Activated CD4-positive, alpha-beta T cell treated with anti-CD3 and anti-CD28 coated beads, Interleukin-2, amount 50 U/mL, for 4 hours (primary cell): ENCODE measurements around the gene CEP95.
"Not testable (repeated sequence)": the region's sequence is repeated elsewhere in the genome, so short reads cannot be mapped to it uniquely, and the experiment has no call there.

Experiments used
- DNase-seq, 2 experiments: peaks; one replicate each; pipeline ENCODE4 v3.0.0-alpha.2; 2020

The CEP95 gene

DNA sequence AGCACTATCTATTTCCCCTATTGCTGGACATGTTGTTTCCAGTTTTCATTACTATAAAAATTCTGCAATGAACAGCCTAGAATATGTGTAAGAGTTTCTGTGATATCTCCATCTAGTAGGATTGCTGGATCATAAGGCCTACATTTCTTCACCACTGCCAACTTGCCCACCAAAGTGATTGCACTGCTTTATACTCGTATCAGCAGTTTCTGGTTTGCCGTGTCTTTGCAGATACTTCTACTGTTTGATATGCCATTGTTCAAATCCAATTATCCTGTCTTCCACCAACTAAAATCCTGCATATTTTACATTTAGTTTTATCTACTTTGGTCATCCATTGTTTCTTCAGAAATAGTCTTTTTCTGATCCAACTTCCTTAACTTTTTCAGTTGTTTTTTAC, 21.1 kb downstream of the CEP95 start:
- DNase-seq, result no peak

DNA sequence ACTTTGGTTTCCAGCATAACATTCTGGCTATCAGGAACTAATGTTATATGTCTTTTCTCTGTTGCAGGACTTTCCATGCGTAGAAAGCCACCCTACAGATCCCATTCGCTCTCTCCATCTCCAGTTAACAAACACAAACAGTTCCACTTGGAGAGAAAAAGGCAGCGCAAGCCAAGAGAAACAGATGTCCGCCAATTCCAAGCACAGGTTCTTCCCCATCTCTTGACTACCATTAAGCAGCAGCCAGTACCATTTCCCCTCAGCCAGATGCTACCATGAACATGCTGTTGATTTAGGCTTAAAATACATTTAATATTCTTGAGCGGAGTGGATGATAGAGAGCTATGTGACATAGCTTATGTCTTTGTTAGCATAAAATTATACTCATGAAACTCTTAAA, 22.4 kb downstream of the CEP95 start:
- DNase-seq, result no peak

DNA sequence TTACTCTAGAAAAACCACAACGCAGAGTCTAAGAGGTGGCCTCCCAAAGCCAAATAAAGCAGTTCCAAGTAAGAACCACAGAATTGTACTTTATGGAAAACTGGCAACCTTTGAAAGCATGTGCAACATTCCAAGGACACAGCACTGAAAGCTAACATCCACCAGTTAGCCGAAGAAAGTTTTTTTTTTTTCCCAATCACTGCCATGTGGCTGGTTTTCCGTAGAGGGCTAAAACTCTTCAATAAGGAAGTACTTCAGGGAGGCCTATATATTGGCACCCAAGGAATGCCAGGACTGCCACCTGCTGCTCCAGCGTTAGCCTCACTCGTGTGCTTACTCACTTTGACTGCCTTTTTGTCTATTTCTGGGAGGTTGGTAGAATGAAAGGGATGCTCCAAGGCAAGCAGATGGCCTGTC, 25.2 kb downstream of the CEP95 start:
- DNase-seq, result no peak

DNA sequence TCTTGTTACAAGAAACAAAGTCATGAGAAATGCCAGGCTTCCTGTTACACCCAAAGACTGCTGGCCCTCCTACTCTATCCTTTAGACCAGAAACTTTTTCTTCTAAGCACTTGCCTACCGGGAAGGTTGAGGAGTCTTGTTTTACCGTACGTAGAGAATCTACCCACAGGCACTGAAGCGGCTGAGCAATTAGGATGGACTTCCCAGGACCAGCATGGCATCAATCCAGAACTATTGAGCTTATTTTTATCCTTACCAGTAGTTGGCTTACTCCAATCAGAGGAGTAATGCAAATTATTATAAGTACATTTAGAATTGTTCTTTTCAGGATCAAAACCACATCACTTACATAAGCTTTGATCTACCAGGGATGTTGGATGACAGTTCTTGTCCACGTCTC, 25.6 kb downstream of the CEP95 start:
- DNase-seq, result no peak

DNA sequence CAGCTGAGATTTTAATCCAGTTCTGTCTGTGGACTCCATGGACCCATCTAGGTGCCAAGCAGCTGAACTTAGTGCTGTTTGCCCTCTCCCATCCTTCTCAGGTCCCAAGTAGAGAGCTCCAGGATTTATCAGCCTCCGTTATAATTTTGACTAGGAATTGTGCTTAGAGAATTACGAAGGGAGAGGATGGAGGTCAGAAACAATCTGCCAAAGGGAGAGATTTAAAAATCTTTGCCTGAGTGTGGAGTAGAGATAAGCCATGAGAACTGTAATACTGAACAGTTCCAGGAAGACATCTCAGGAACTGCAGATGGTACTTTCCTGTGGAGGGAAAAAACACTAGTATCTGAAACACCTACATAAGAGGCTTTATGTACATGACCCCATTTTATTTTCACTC, 27.0 kb downstream of the CEP95 start:
- DNase-seq, result no peak

DNA sequence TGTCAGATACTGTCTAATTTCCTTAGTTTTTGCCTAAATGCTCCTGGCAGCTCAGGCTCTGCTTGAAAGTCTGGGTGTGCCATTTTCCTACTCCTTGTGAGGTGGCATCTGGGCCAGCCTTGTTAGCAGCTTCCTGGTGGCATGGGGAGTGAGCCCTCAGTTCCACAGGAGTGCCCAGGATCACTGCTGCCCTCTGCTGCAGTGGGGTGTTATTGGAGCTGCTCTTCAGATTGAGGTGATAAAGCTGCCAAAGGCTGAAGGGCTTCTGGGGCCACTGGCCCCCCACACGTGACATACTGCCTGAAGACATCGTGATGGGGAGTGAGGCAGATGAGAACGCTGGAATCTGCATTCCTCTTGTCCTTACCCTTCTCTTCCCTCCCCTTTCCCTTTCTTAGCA, 27.4 kb downstream of the CEP95 start:
- no peak for DNase-seq

DNA sequence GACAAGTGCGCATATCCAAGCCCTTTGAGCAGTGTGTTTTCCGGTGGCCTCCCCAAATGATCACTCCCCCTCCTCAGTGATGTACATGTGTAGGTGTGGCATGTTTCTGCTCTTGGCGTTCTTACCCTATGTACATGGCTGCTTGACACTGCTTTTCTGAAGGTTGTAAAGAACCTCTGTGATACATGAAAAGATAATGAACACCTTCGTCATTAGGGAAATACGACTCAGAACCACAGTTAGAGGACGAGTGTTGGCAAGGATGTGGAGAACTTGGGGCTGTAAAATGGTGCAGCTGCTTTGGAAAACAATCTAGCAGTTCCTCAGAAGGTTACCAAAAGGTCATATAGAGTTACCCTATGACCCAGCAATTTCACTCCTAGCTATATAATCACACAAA, 28.6 kb downstream of the CEP95 start:
- no peak for DNase-seq

DNA sequence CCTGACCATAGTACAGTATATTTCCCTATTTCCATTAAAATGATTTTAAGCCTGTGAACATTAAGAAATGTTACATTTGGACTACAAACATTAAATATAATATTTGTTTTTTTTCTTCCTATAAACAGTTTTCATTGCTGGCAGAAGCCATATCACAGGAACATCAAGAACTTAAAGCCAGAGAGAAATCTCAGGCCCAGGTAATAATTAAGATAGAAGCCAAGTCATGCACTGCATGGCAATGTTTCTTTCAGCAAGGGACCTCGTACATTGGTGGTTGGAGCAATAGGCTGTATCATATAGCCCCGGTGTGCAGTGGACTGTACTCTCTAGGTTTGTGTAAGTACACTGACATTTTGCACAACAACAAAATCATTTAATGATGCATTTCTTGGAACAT, 30.1 kb downstream of the CEP95 start:
- DNase-seq, result no peak

DNA sequence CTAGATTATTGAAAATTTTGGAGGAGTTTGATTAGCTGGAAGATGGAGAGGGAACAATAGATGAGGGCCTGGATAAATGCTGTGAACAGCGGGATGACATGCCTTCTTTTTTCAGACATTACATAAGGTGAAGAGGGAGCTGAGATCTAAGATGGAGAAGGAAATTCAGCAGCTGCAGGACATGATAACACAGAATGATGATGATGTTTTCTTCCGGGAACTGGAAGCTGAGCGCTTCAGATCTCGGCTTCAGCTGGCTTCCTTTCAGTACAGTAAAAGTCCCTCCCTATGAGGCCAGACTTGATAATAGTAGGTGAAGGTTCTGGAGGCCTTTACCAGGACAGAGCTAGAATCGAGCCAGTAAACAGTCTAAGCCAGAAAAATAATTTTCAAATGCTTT, 30.7 kb downstream of the CEP95 start:
- DNase-seq, result no peak

DNA sequence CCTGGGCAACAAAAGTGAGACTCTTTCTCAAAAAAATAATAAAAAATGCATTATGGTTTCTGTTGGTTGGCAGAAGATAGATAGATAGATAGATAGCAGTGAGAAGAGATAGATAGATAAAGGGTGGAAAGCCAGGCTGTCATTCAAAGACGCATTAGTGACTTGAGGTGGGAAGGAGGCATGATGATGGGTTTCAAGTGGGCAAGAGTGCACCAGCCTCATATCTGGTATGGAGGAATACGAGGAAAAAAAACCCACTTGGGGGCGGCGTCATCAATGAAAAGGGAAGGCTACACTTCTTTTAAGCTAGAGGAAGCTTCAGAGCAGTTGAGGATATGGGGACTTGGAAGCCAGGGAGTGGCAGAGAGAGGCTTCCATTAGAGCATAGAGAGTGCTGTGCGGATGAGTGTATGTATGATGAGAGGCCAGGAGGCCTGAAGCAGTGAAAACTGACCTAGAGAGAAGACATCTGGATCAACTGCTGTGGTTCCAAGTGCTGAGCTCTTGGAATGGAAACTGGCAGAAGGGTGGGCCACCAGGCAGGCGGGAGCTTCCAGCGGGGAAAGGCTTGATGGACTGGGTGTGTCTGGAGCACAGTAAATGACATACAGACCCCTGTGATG, 31.8 kb downstream of the CEP95 start:
- no peak for DNase-seq

DNA sequence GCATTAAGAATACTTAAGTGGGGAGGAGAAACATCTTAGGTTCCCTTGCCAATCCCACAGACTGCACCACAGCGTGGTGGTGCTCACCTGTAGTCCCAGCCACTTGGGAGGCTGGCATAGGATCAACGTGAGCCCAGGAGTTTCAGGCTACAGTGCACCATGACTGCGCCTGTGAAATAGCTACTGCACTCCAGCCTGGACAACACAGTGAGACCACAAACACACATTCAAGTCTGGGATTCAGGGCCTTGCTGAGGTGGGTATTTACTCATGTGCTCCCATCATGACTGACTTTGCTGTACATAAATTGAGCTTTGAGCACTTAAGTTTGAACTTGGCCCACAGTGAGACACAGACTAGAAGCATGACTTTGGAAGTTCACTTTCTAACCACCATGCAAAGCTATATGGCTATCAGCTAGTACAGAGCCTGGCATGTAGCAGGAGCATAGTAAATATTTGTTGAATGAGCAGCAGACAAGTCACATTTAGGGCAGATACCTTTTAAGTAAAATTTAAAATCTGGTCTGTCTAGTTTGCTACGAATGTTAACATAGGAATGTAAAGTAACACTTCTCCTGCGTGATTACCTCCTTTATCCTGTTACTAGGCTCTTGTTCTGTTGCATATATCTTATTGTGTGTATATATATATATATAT, 33.5 kb downstream of the CEP95 start:
- DNase-seq, result no peak

DNA sequence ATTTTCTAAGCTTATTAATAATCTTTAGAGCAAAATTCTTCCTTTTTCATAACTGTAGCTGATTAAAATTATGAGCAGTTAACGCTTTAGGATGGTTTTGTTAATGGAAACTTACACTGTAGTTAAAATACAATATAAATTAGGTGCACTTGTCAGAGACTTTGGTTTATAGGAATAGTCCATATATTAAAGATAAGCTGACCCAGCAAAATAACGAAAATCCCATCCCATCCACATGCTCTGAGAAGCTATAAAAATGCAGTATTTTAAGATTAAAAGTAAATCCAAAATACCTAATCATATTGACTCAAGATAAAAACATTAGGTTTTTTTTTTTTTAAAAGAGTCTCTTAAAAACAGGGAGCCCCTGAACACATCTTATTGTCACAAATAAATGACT, 38.0 kb downstream of the CEP95 start:
- no peak for DNase-seq

DNA sequence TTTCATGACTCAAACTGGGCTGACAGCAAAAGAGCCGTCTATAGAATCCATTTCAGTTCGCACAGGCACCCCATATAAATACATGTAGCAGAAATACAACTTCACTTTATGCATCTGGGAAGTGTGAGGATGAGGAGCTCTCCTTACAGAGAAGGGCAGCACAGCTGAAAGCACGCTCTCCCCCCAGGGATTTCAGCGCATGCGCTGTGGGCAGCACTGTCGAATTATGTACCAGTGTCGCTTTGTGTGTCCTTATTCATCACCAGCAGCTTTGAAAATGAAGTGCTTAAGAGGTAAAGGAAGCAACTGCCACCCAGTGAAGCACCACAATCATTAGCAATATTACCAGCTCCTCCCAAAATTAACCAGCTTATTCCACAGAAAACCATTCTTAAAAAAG, 39.9 kb downstream of the CEP95 start:
- no peak for DNase-seq

DNA sequence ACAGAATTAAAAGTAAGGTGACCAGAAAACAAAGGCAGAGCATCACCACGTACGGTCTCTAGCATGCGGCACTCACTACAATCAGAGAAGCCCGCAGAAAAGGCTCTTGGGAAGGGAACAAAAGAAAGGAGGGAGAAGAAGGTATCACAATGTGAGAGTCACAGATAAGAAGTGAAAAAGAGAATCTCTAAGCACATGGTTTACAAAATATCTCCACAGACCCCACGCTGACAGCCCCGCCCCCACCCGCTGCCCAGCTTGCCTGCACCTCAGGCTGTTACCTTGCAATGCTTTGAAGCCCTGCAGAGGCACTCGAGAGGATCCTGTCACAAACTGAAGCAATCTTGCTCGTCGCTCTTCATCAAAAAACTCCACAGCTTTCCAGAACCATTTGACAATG, 40.5 kb downstream of the CEP95 start:
- DNase-seq, result no peak

DNA sequence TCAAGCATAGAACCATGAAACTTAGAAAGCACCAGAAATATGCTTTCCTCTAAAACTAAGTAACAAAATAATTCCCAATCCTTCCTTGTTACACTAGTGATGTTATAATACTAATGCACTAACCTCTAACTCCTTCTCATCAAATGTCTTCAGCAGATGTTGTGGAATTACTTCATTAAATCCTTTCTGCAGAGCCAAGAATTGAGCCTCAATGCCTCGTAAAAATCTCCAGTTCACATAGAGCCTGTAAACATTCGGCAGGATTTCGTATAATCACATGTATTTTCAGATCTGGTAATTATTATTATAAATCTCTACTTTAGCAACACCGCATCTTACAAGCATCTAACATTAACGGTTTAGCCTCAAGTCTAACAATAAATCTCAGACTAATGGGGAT, 44.7 kb downstream of the CEP95 start:
- no peak for DNase-seq

DNA sequence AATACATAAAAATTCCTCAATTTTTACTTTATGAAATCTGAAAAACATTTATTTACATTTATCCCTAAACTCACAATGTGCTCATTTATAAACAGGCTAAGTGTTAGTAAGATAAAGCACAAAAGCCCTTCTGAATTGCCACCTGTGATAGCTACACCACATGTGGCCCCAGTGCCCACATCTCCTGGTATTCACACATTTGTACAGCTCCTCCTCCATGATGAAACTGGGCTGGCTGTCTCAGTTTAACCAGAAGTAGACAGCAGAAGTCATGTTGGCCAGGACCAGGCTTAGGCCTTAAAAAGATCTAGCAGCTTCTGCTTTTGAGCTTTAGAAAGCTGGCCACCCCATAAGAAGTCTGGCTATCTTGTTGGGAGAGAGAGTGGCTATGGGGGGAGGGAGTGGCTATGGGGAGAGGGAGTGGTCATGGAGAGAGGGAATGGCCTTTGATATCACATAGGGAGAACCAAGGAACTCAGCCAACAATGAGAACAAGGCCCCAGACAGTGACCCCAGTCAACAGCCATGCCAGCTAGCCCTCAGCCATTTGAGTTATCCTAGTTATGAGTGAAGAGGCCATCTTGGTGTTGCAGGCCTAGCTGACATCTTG, 47.4 kb downstream of the CEP95 start:
- DNase-seq, result no peak

DNA sequence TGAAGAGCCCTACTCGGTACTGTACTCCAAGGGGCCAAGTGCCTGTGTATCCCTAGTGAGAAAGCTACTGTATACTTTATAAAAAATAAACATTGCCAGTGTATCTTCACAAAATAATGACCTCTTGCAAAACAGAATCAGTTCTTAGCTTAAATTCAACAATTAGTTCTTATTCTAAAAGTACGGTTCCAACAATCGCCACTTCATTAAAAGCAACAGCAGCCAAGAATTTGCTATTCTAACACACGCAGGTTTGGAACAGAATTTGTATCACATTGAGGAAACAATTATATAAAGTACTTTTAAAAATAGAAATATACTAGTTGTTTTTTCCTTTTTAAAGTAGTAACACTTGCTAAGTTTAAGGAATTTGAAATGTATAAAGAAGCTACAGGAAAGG, 48.5 kb downstream of the CEP95 start:
- no peak for DNase-seq

DNA sequence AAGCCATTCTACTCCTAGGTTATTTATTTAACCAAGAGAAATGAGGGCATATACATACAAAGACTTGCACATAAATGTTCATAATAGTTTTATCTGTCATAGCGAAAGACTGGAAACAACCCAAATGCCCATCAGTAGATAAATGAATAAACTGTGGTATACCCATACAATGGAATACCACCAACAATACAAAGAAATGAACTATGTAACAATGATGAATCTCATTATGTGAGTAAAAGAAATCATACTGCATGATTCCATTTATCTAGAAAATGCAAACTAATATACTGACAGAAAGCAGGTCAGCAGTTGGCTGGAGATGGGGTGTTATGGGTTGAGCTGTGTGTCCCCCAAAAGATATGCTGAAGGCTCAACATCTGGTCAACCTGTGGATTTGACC, 57.3 kb downstream of the CEP95 start:
- DNase-seq, result no peak

DNA sequence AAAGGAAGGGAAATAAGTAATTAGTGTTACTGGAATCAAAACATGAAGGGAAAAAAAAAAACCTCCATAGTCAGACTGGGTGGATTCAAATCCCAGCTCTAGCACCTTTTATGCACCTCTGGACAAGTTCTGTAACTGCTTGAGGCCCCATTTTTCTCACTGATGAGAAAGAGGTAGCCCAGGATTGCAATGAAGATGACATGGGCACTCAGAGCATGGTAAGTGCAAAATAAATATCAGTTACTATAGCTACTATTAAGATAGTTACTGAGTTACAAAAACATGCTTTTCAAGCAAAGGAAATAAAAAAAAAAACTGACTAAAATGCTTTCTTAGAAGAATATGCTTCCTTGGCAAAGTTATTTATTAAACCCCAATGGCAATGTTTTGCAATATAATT, 58.8 kb downstream of the CEP95 start:
- DNase-seq, result no peak

DNA sequence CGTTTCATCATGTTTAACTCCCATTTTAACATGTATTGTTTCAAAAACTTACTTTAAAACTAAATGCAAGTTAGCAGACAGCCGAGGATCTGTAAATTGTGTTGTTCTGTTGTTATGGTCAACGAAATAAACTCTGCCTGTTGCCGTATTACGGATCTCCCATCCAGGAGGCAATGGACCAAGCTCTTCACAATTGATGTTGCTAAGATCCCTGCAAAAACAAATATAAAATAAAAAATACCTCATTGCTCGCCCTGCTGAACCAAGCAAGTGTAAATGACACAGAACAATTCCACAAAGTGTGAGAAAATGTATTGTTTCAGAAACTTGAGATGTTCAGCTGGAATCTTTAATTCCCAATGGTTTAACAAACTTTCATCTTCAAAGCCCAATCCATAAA, 65.0 kb downstream of the CEP95 start:
- DNase-seq, result no peak

DNA sequence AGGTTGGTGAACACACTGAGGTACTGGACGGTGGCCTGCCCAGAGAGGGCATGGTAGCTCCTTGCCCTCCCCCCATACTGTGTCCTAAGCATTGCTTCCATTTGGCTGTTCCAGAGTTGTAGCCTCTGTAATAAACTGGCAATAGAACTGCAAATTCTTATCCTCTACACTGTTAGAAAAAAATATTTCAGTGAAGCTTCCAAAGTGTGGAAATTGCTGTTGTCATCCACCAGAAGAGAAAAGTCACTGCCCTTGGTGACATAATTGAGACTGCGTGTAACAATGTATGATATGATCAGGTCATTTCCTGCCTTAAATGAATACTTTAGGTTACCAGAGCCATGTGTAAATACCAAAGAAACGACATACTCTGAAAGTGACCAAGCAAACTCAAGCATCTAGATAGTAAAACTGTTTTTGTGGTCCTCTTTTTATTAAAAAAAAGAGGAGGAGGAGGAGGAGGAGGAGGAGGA, 65.9 kb downstream of the CEP95 start:
- DNase-seq, result no peak

DNA sequence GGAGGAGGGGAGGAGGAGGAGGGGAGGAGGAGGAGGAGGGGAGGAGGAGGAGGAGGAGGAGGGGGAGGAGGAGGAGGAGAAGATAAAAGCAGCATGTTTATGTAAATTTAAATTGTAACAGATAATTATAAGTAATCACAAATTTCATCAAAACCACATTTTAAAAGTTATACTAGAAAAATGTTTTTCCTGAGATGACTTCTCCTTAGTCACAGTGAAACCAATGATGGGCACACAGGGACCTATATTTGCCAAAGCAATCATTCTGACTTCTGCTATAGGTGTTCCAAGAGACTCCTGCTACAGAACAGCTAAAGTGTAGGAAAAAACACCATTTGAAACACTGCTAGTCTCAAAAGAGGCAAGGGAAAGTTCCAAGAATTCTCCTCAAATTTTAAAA, 66.4 kb downstream of the CEP95 start:
- DNase-seq, result no peak

DNA sequence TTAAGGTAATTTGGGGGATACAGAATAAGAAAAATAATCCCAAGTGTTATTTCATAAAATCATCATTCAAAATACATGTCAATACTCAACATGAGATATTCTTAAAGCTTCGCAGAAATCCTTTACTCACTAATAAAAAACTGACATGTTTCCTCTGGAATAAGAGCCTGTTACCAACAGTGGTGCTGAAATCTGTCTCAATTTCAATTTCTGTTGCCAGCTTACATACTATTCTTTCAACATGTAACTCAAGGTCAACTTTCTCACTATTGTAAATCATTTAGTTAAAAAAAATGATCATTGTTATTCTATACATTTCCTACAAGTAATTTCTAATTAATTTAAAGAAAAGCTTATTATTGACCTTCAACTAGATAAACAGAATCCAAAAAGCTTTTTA, 67.9 kb downstream of the CEP95 start:
- no peak for DNase-seq

DNA sequence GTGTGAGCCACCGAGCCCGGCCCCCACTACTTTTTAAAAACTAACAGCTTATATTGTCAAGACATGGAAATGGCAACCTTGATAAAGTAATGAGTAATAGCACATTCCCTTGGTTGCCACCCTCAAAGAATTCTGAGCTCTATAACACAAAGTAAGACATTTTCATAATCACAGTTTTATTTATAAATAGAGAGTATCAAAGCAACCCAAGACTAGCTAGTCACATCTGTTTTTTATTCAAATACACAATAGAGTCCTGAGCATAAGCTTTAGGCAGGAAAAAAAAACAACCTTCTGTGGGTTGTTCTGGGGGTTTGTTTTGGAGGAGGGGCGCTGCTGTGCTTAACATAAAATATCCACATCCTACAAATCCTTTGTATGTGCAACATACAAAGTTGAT, 68.7 kb downstream of the CEP95 start:
- no peak for DNase-seq

DNA sequence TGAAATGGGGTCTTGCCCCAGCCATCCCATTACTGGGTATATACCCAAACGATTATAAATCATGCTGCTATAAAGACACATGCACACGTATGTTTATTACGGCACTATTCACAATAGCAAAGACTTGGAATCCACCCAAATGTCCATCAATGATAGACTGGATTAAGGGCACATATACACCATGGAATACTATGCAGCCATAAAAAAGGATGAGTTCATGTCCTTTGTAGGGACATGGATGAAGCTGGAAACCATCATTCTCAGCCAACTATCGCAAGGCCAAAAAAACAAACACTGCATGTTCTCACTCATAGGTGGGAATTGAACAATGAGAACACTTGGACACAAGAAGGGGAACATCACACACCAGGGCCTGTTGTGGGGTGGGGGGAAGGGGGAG, 70.2 kb downstream of the CEP95 start:
- DNase-seq, result not testable (repeated sequence)
